A172 (cell line): ENCODE data around the gene PLAC9. TPM values are rescaled to one million over a fixed set of nuclear protein-coding genes. Genes with fewer than 3 reads are reported as not detected.

Source experiments
- DNase-seq: peaks from one replicate; pipeline ENCODE4 v3.0.0-alpha.2; 2015; ENCODE audit warnings: low spot score
- total RNA-seq: library from RNA; depleted of rRNA; stranded (reverse); fragments of >200 nt; shearing (Covaris generic); gene quantifications from 2 replicates; pipeline ENCODE4 v1.2.3, GENCODE V29; 2014

PLAC9 gene
- total RNA-seq, 1 experiment from 2014 or later, result 0.21 TPM

GRCh38 chr10:80160361-80161320, 28.1 kb downstream of the PLAC9 start:
- DNase-seq, result no peak

- DNase-seq, result no peak
Observed at GRCh38 chr10:80161321-80162083, 29.0 kb downstream of the PLAC9 start.

- peak; percentile 91 for DNase-seq
Observed at GRCh38 chr10:80163741-80164341, 31.3 kb downstream of the PLAC9 start.

- DNase-seq, result no peak
Observed at GRCh38 chr10:80164596-80164995, 32.1 kb downstream of the PLAC9 start.

GRCh38 chr10:80165173-80165572, 32.6 kb downstream of the PLAC9 start:
- DNase-seq, result peak; percentile 51

- no peak for DNase-seq
Observed at GRCh38 chr10:80166581-80167470, 34.3 kb downstream of the PLAC9 start.

GRCh38 chr10:80167471-80168161, 35.1 kb downstream of the PLAC9 start:
- DNase-seq, result no peak

- no peak for DNase-seq
Observed at GRCh38 chr10:80168162-80168511, 35.6 kb downstream of the PLAC9 start.

GRCh38 chr10:80168679-80169380, 36.3 kb downstream of the PLAC9 start:
- DNase-seq, result no peak

GRCh38 chr10:80170026-80170425, 37.5 kb downstream of the PLAC9 start:
- no peak for DNase-seq

- no peak for DNase-seq
Observed at GRCh38 chr10:80170641-80171040, 38.1 kb downstream of the PLAC9 start.

GRCh38 chr10:80171248-80171660, 38.7 kb downstream of the PLAC9 start:
- DNase-seq, result no peak

- DNase-seq, result no peak
Observed at GRCh38 chr10:80172896-80173295, 40.4 kb downstream of the PLAC9 start.

- no peak for DNase-seq
Observed at GRCh38 chr10:80173466-80173865, 40.9 kb downstream of the PLAC9 start.

GRCh38 chr10:80174641-80175395, 42.3 kb downstream of the PLAC9 start:
- DNase-seq, result no peak

- no peak for DNase-seq
Observed at GRCh38 chr10:80176526-80176925, 44.0 kb downstream of the PLAC9 start.

GRCh38 chr10:80177781-80178636, 45.5 kb downstream of the PLAC9 start:
- no peak for DNase-seq

- no peak for DNase-seq
Observed at GRCh38 chr10:80182986-80183385, 50.5 kb downstream of the PLAC9 start.
